Islet of Langerhans (tissue), 1 donor: ENCODE results near the gene CDH26.
"Not testable (repeated sequence)": the region's sequence is repeated elsewhere in the genome, so short reads cannot be mapped to it uniquely, and the experiment has no call there.

Source experiments
- FAIRE-seq: peaks from one replicate; lab custom pipeline; 2011; peaks lifted over from hg19 to GRCh38; lab: Jason Lieb, UNC

The CDH26 gene

GRCh38 chr20:59940956-59941294 lies 17.3 kb upstream of the CDH26 start:
- FAIRE-seq: no peak

- no peak for FAIRE-seq
Observed at GRCh38 chr20:59942245-59942644, 16.0 kb upstream of the CDH26 start.

- no peak for FAIRE-seq
Observed at GRCh38 chr20:59944726-59945125, 13.5 kb upstream of the CDH26 start.

DNA sequence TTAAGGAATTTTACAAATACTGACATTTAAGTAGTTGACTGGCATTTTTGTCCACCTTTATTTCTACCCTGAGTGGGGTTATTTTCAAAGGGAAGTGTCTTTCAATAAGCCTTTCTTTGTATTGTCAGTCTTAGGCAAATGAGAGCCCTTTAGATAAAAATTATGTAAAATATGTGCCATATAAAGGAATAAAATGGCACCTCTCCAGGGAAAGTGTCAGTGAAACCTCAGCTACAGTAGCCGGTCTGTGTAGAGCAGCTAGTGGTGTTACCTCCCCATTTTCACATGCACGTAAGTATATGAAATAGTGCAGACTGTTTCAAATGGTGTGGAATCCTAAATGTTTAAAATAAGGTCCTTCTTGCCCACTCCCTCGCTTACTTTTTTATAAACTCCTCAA lies 13.0 kb upstream of the CDH26 start:
- no peak for FAIRE-seq

DNA sequence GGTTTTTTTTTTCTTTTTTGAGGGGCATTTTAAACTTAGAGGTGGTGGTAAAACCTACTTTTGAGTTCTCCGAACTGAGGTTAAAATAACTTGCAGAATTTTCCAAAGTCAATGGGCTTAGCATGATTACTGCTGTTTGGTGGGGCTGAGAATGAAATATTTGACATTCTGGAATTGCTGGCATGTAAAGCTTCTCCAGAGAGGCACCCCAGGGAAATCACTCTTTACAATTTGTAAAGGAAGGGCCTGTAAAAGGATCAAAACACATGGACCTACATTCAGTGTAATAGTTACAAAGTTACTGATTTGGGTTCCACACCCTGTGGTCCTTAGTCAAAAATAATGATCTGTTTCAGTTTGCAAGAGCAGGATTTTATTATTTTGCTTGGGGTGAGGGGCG lies 12.5 kb upstream of the CDH26 start:
- FAIRE-seq: no peak

- no peak for FAIRE-seq
Observed at GRCh38 chr20:59947376-59947775, 10.8 kb upstream of the CDH26 start.

DNA sequence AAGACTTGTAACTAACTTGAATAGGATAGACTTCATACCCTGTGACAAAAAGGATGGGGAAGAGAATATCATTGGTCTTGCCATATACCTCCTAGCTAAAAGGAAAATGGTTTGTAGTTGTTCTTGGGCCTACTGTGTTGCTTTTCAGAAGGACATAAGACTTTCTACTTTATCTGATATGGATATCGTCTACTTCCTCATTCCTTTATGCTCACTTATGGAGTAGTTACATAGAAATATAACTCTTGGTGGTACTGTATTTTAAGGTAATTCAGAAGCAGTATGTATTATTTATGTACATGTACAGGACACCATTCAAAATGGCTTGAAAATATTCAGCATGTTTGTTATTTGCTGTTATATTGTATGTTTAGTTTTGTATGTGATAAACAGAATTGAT lies 10.0 kb upstream of the CDH26 start:
- no peak for FAIRE-seq

- peak; percentile 91 for FAIRE-seq
Observed at GRCh38 chr20:59948828-59949720, 9.1 kb upstream of the CDH26 start.

GRCh38 chr20:59949911-59950310 lies 8.3 kb upstream of the CDH26 start:
- FAIRE-seq: no peak

DNA sequence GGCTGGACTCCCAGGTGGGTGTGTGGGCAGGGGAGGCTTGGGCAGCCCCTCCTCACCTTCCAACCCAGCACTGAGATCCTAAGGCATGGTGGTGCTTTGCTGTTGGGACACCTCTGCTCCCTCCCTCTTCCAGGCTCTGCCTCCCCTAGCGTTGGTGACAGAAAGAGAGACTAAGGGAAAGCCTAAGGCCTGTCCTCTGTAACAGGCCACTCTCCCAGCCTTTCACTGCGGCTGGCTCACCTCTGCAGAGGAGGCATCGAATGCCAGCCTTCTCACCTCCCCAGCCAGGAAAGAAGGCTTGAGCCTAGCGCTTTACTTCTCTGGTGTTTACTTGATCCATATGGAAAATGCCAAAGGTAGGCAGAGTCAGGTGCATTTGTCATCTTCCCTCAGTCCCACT lies 3.5 kb upstream of the CDH26 start:
- FAIRE-seq: no peak

- FAIRE-seq: no peak
Observed at GRCh38 chr20:59955131-59955796, 3.0 kb upstream of the CDH26 start.

DNA sequence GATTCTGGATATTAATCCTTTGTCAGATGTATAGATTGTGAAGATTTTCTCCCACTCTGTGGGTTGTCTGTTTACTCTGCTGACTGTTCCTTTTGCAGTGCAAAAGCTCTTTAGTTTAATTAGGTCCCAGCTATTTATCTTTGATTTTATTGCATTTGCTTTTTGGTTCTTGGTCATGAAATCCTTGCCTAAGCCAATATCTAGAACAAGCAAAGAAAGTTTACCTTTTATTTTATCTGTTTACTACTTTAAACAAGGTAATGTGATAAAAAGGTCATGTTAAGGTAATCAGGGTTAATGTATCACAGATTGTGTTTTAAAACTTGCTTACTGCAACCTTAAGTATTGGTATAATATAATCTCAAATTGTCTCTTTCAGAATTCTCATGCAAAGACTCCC lies 655 bp upstream of the CDH26 start:
- FAIRE-seq: not testable (repeated sequence)

- no peak for FAIRE-seq
Observed at GRCh38 chr20:59958626-59959025, 403 bp downstream of the CDH26 start.

- no peak for FAIRE-seq
Observed at GRCh38 chr20:59961423-59961822, 3.2 kb downstream of the CDH26 start.

- no peak for FAIRE-seq
Observed at GRCh38 chr20:59962155-59962554, 3.9 kb downstream of the CDH26 start.

GRCh38 chr20:59966428-59966827 lies 8.2 kb downstream of the CDH26 start:
- FAIRE-seq: no peak

DNA sequence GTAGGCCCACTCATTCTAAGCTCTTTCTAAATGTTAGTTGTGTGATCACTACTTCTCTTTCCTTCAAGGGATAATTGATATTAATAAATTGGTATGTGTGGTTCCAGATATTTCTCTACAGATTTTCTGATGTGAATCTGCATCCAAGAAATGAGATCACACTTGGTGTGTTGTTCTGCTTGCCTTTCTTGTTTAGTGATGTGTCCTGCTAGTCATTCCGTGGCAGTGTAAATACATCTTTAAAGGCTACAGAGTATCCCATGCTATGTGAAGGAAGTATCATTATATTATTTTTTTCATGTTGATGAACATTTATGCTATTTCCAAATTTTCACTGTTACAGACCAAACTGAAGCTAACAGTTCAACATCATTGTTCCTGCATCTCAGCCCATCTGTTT lies 13.2 kb downstream of the CDH26 start:
- FAIRE-seq: no peak

- no peak for FAIRE-seq
Observed at GRCh38 chr20:59972037-59972801, 14.0 kb downstream of the CDH26 start.

- no peak for FAIRE-seq
Observed at GRCh38 chr20:59976156-59976782, 18.0 kb downstream of the CDH26 start.

DNA sequence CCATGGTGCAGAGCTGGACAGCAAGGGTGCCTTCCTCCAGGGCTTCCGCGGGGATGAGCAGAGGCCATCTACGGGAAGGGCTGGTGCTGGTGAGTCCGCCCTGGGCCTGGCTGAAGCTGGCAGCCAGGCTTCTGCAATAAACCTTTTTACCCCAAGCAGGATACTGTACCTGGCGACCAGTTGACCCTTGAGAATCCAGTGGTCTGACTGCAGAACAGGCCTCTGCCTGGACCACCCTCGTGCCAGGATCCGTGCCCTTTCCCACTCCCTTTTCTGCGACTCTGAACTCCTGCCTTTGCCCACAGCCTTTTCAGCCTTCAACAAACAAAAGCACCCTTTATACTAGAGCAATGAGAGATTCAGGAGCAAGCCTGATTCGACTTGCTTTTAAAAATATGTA lies 18.9 kb downstream of the CDH26 start:
- no peak for FAIRE-seq

DNA sequence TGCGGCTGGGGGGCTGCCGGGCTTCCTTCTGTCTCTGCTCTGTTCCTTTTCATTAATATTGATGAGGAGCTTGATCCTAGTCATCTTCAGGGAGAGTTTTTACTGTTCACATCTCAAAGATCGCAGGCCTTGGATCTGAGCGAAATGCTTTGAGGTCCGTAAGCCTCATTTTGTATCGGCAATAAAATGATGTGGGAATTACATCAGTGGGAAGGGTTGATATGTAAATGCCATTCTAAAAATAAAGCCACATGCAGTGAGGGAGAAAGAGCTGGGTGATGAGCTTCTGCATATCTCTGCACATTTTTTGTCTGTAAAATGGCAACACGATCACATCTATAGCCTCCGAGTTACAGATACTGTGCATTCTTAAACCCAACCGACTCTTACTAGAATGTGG lies 24.9 kb downstream of the CDH26 start:
- FAIRE-seq: no peak

- FAIRE-seq: no peak
Observed at GRCh38 chr20:59984541-59984940, 26.3 kb downstream of the CDH26 start.

GRCh38 chr20:59985164-59985563 lies 26.9 kb downstream of the CDH26 start:
- FAIRE-seq: no peak
